DMS53 (cell line): ENCODE measurements around the gene SULF2.
A peak's percentile ranks its signal among the peaks of the same experiment; 100 is the strongest.

Experiments used
- DNase-seq: peaks from one replicate; lab custom pipeline; 2025; lab: John Stamatoyannopoulos, UW

The SULF2 gene

DNA sequence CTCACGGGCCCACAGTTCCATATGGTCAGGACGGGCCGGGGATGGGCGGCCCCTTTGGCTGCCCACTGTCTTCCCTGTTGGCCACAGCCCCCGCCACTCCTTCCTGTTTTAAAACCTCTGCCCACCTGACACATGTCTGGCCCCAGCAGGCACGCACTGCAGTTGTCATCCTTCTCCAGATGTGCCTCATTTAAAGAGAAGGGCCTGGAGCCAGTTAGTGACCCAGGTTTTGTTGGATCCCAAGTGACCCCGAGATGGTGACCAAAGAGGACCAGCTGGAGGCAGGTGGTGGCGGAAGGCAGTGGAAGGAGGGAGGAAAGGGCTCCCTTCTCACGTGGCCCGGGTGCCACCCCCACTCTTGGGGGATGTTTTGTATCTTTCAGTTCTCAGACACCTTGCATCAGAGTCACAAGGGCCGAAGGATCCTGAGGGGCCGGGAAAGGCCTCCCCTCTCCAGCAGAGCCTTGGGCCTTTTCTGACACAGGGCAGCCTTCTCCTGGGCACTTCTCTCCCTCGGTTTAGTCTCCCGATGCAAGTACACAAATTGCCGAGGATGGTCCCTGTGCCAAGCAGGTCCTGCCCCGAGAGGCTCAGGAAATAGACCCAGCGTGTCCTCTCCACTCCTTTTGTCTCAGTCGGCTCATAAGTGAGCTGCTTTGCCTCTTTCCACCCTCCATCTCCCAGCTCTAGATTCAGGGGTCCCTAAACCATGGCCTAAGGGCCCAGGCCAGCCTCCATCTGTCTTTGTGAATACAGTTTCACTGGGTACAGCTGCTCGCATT lies 117.6 kb downstream of the SULF2 start:
- DNase-seq = no peak

DNA sequence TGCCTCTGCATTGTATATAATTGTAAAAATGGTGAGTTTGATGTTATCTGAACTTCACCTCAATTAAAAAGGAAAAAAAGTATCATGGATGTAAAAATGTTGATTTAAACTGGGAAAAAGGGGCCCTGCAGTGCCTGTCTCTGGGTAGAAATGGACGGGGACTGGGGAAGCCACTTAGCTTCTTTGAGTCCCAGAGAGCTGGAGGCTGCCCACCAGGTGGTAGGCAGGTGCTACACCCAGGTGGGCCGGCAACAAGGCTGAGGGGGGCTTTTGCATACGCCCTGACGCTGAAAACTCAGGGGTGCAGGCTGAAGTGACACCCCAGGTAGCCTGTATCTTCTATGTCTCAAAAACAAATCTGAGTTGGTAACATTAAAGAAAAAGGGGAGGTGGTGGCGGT lies 118.2 kb downstream of the SULF2 start:
- no peak for DNase-seq

DNA sequence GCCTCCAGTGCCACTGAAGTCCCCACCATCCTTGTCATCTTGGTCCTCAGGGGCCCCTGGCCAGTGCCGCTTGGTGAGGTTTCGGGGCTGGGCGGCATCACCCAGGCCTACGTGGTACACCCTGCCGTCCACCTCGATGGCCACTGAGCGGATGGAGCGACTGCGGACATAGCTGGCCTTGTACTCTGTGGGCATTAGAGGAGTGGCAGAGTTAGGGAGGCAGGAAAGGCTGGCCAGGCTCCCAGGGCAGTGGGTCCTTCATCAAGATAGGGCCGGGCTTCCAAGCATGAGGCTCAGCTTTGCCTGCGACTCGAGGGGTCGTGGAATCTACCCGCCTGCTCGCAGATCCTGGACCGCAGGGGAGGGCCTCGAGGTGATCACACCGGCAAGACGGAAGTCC lies 119.0 kb downstream of the SULF2 start:
- DNase-seq = no peak

DNA sequence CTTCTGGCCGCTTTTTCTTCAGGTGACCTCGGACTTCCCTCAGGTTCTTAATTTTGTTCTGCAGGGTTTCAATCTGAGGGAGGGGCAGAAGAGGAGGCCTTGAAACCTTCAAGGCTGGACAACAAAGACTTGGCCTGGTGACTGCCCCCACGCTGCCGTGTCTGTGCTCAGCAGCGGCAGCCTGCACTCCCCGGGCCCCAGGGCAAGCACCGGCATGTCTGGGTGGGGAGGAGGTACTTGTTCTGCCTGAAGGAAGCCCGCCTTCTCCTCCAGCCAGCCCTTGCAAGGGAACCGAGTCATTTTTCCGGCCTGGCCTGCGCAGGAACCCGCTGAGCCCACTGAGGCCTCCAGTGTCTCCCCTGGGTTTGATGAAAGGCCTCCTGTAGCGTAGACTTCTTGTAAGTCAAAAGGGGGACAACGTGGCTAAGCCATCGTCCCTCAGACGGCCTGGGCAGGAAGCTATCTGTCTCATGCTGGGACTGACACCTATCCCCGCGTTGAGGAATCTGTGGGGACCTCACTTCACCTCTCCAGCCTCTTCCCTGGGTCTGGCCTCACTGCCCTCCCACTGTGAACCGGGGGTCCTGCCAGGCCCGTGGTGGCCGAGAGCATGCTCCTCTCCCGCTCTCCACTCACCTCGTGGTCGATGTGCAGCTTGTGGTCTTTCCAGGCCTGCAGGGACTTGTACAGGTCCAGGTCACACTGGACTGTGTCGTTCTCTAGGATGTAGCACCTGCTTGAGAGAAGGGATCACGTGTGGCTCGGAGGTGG lies 119.9 kb downstream of the SULF2 start:
- no peak for DNase-seq

DNA sequence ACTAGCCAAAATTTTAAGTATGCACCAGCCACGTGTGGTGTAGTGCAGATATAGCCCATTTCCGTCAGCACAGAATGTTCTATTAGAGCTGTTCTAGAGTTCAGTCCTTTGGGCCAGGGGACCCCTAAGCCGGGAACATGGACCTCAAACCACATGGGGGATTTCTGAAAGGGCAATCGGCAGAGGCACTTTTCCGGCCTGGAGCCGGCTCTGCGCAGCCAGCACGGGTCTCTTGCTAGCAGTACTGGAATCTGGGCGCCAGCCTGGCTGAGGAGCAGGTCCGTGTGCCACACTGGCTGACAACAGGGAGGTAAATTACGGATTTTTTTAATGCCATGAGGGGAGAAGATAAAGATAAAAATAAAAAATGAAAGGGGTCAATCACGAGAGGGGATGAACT lies 120.5 kb downstream of the SULF2 start:
- no peak for DNase-seq

DNA sequence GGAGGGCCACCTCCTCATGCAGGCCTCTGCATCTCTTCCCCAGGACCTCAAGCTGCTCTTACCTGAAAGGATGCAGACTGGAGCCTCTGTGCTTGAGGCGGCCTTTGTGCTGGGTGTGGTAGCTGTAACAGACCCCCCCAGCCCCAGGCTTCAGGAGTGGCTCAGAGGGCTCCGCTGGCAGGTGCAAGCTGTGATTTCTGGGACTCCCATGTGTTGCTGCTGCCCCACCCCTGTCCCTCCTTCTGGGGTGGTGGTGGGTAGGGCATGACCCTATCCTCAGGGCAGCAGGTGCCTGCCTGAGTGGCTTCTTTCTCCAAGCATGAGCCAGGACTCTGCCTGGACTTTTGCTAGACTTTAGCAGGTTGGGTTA lies 121.2 kb downstream of the SULF2 start:
- no peak for DNase-seq

DNA sequence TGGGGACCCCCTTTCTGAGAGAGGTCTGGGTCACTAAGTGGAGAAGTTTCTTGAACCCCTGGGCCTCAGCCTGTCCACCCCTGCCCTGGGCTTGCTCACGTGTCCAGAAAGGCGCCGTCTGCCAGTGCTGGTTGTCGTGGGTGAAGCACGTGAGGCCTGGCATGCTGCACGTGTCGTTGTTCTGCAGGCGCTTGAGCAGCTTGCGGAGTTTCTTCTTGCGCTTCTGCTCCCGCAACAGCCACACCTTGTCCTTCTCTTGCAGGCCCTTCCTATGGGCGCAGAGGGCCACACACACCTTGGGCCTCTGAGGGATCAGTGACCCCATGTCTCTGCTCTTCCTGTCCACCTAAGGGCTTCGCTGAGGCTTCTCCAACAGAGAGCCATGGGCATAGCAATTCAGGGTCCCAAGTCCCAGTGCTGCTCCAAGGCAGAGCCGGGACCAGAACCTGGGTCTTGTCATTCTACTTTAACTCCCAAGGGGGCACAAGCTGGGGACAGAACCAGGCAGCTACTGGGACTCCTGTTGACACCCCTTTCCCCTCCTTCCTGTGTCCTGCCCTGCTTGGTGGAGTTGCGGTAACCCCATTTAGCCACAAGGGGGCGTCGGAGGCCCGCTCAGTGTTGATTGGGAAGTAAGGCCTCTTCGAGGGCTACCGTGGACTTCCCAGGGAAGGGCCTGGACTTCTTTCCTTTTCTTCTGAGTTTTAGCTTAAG lies 121.8 kb downstream of the SULF2 start:
- peak; percentile 77 for DNase-seq

DNA sequence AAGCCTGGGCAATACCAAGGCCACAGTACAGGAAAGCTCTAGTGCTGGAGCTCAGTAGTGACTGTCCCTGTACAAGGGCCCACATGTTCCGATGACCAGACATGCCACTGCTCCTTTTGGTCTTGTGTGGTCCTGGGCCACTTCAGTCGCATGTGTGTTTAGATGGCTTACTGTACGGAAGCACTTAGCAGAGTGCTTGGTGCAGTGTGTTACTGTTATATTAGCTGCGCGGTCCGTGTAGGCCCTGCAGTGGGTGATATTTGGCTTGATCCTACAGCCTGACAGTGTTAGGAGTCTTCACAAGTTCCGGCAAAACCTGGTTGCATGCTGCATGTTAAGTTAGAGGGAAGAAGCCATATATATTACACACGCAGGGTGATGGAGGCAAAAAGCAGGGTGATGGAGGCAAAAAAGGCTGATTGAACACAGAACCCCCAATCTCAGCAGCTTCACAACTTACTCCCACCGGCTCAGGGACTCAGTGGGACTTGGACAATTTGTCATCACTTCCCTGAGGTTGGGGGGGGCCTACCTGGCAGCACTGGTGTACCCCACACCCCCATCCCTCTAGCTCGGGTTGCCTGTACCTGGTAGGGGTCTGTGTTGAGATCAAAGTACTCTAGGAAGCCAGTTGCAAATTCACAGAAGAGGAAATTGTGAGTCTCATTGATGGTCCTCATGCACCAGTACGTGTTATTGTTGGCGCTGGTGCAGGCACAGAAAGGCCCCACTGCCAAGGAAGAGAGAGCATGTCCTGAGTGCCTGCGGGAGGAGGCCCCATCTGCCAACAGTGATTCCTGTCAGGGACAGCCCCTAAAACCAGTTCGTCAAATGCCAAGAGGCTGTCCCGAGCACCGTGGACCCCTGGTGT lies 122.6 kb downstream of the SULF2 start:
- no peak for DNase-seq

DNA sequence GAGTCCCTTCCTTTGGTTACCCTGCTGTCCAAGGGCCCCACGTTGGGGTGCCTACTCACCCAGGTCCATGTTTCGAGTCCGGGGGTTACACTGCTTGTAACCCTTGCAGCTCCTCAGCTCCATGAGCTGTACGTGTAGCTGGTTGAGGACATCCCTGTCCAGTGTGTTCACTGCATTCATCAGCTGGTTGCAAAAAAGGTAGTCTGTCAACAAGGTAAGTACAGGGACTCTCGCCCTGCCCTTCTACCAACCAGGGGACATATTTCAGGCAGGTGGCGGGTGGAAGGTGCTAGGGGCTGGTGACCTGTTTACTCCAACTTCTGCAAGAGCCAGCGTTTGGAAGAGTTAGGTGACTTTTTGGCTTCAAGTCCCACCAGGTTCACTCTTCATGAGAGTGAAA lies 123.6 kb downstream of the SULF2 start:
- no peak for DNase-seq

DNA sequence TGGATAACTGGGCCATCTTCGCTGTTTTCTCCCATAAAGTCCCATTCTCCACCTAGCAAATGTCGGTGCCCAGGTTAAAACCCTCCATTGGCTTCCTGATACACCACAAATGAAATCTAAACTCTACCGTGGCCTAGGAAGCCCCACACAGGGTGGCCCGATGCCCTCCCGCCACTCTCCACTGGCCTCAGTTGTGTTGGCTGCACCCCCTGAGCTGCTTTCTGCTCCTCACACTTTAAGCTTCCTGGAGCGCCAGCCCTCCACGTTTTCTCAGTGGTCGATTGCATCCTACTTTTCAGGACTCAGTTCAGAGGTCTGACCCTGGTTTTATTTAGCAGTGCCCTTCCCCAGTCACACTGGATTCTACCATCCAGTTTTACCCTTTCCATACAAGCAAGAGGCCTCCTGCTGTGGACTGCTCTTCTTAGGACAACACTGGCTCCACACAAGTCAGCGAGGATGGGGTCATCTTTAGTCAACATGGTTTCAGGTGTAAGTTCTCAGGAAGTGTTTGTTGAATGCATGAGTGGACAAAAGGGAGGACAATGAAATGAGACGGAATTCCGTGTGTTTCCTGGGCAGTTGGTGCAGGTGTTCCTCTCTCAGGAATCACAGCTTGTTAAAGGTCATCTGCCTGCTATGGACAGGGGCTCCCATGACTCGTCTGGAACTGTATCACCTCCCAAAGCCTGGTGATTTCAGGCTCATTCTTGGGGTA lies 124.1 kb downstream of the SULF2 start:
- DNase-seq = peak; percentile 29

DNA sequence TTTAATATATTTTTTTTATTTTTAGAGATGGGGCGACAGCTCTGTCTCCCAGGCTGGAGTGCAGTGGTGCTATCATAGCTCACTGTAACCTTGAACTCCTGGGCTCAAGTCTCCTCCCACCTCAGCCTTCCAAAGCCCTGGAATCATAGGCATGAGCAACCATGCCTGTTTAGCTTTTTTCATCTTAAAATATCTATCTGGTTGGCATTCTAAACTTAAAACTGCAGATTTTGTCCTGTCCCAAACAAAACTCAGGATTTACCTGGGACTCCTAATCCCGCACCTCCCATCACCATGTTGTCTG lies 124.7 kb downstream of the SULF2 start:
- DNase-seq = no peak

DNA sequence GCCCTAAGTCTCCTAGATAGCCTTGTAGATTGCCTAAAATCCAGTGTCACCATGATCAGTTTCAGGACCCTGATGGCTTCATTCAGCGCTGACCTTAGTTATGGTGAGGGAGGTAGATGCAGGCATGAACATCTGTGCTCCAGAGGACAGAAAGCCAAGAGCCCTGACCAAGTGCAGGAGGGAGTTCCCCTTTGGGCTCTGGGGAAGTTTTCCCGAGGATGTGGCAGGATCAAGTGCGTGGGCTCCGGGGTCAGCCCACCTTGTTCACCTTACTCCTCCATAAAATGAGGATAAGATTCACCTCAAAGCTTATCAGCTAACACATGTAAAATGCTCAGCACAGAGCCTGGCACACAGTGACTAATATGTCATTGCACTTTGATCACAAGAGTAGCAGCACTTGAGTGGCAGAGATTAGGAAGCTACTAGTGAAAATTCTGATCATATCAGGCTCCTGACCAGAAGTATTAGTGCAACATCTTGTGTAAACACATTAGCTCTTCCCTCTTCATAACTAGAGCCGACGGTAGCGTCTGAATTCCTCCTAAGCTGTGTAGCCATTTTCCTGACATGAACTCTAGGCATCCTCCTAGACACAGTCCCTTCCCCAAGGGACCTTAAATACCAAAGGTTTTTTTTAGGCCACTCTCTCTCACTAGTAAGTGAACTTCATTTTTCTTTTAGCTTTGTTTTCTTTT lies 125.2 kb downstream of the SULF2 start:
- DNase-seq = no peak

DNA sequence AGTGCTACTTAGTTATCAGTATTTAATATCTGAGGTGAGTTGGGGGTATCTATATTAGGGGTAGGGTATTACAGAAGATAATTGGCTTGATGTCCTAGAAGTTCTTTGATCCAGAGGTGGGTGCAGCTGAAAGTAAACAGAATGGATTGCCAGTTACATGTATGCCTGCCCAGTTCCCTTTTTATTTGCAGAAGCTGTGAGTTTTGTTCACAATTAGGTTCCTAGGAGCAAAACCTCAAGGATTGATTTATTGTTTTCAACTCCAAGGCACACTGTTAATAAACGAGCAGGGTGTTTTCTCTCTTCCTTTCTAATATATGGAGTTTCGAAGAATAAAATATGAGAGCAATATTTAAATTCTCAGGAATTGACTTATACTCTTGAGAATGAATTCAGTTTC lies 129.0 kb downstream of the SULF2 start:
- DNase-seq = no peak

DNA sequence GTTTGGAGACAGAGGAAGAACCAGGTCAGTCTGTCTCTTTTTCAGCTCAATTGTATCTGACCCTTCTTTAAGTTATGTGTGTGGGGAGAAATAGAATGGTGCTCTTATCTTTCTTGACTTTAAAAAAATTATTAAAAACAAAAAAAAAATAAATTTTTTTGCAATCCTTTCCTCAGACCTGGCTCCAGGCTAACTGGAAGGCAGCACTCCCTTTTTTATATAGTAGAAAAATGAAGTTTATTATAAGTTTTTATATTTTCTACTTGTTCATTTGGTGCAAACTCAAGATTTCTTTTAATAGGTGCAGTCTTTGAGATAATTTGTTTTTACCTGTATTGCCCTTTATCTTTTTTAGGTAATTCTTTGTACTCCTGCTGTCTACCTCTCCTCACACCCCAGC lies 129.6 kb downstream of the SULF2 start:
- no peak for DNase-seq

DNA sequence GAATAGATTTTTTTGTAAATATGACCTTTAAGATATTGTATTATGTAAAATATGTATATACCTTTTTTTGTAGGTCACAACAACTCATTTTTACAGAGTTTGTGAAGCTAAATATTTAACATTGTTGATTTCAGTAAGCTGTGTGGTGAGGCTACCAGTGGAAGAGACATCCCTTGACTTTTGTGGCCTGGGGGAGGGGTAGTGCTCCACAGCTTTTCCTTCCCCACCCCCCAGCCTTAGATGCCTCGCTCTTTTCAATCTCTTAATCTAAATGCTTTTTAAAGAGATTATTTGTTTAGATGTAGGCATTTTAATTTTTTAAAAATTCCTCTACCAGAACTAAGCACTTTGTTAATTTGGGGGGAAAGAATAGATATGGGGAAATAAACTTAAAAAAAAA lies 130.9 kb downstream of the SULF2 start:
- DNase-seq = no peak

DNA sequence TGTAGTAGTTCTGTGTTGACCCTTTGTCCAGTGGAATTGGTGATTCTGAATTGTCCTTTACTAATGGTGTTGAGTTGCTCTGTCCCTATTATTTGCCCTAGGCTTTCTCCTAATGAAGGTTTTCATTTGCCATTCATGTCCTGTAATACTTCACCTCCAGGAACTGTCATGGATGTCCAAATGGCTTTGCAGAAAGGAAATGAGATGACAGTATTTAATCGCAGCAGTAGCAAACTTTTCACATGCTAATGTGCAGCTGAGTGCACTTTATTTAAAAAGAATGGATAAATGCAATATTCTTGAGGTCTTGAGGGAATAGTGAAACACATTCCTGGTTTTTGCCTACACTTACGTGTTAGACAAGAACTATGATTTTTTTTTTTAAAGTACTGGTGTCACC lies 131.4 kb downstream of the SULF2 start:
- DNase-seq = no peak

DNA sequence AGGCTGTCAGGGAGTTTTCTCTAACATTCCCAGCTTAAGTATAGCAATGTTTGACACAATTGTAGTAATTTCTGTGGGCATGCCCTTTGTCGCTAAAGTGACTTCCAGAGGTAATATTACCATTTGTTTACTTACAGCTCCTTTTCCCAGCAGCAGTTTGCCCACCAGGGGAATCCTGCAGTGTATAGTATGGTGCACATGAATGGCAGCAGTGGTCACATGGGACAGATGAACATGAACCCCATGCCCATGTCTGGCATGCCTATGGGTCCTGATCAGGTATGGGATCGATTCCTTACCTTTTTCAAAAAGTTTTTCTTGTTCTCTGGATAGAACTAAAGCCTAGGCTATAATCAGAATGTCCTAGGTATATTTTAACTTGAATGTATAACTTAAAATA lies 132.5 kb downstream of the SULF2 start:
- no peak for DNase-seq

DNA sequence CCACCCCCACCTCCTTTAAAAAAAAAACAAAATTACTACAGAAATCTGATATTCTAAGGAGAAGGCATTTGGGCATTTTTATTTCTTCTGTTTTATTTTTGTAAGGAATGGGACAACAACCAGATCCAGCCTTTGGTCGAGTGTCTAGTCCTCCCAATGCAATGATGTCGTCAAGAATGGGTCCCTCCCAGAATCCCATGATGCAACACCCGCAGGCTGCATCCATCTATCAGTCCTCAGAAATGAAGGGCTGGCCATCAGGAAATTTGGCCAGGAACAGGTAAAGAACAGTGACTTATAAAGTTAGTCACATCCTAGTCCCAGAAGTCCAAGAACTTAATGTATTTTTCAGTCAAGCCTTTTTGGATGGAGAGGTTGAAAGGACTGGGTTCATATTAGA lies 133.0 kb downstream of the SULF2 start:
- no peak for DNase-seq

DNA sequence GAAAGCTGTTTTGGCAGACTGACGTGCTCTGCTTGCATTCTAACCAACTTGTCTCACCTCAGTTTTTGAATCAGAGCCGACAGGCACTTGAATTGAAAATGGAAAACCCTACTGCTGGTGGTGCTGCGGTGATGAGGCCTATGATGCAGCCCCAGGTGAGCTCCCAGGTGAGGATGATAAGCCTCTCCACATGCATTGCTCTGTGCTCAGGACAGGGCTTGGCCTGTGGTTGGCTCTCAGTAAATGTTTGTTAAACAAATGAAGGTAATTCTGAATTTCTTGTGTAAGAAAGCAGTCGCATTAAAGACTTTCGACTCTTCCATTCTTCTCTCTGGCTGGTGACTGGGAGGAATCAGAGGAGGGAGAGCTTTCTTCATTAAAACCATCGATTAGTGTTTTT lies 136.3 kb downstream of the SULF2 start:
- no peak for DNase-seq

DNA sequence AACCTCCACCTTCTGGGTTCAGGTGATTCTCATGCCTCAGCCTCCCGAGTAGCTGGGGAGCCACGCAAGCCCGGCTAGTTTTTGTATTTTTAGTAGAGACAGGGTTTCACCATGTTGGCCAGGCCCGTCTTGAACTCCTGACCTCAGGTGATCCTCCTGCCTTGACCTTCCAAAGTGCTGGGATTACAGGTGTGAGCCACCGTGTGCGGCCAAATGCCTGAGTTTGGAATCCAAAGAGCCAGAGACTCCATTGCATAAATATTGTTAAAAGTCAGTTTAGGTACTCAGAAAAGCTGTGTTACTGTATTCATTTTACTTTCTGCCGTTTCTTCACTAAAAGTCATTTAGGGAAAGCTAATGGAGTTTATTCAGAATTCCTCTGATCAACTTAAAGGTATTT lies 137.3 kb downstream of the SULF2 start:
- no peak for DNase-seq

DNA sequence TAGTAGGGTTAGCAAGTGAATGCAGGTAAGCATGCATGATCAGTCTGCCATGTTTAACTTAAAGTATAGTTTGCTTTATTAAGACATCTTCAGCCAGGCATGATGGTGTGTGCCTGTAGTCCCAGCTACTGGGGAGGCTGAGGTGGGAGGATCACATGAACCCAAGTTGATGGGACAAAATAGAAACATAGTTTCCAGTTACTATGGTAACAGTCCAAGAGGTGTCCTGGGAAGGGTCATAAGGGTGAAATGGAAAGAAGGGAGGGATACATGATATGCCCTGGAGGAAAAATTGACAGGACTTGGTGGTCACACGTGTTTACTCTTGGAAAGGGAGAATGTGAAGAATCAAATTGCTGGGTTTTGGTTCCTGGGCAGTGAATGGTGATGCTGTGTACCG lies 139.6 kb downstream of the SULF2 start:
- no peak for DNase-seq
